ENCODE measurements around the gene PPP1R26.
"Not testable (repeated sequence)": the region's sequence is repeated elsewhere in the genome, so short reads cannot be mapped to it uniquely, and the experiment has no call there.

The PPP1R26 gene

GRCh38 chr9:135506327-135507103 is 26.9 kb downstream of the PPP1R26 start:
- no peak for ATAC-seq (replicated peaks; ENCODE audit: extremely low read depth, poor library complexity, severe bottlenecking)
- H3K9me3 Mint-ChIP-seq = peaks cover 13% of the 10 kb centered on the region
- H3K27ac Mint-ChIP-seq (ENCODE audit: low read depth) = no peak overlapping the region
- no peaks in the 10 kb centered on the region for H3K27me3 Mint-ChIP-seq
- no peak overlapping the region for H3K4me3 Mint-ChIP-seq
- DNase-seq (ENCODE audit: low spot score in 2 of 2) = no peak
- peaks cover 21% of the 10 kb centered on the region for H3K4me1 Mint-ChIP-seq
- peaks cover 9% of the 10 kb centered on the region for H3K36me3 Mint-ChIP-seq (ENCODE audit: insufficient read depth)

GRCh38 chr9:135507104-135508035 is 27.8 kb downstream of the PPP1R26 start:
- H3K9me3 Mint-ChIP-seq = peaks cover 13% of the 10 kb centered on the region
- no peak for ATAC-seq (replicated peaks; ENCODE audit: extremely low read depth, poor library complexity, severe bottlenecking)
- H3K27me3 Mint-ChIP-seq = no peaks in the 10 kb centered on the region
- H3K36me3 Mint-ChIP-seq (ENCODE audit: insufficient read depth) = peaks cover 7% of the 10 kb centered on the region
- H3K27ac Mint-ChIP-seq (ENCODE audit: low read depth) = no peak overlapping the region
- no peak overlapping the region for H3K4me3 Mint-ChIP-seq
- DNase-seq (ENCODE audit: low spot score in 2 of 2) = no peak
- H3K4me1 Mint-ChIP-seq = peaks cover 13% of the 10 kb centered on the region

DNA sequence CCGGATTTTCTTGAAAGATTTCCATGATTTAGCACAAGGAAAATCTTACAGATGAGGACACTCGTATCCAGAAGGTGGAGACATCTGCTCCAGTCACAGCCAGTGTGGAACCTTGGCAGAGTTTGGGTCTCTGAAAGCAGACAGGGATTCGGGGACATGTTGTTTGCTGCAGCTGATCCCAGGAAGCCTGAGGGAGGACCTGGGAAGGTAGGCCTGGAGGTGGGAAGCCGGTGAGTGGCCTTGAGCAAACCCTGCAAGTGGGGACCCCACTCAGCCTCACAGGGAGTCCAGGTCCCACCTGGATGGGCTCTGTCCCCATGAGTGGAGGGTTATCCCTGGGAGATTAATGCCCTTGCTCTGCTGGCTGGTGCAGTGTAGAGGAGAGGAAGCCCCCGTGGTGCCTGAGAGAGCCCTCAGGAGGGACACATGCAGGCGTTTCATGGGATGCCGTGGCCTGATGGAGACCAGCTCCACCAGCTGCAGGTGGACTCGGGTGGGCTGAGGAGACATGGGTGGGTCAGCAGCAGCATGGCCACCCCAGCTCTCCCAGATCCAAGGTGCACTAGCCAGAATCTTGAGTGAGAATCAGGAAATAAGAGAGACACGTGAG is 28.7 kb downstream of the PPP1R26 start:
- Mint-ChIP-seq H3K27ac (ENCODE audit: low read depth) (no peak overlapping the region), H3K4me1 (peaks cover 4% of the 10 kb centered on the region), H3K36me3 (ENCODE audit: insufficient read depth) (peaks cover 2% of the 10 kb centered on the region), H3K9me3 (peaks cover 13% of the 10 kb centered on the region), H3K4me3 (no peak overlapping the region), H3K27me3 (no peaks in the 10 kb centered on the region)
- DNase-seq (ENCODE audit: low spot score in 2 of 2) (no peak), ATAC-seq (replicated peaks; ENCODE audit: extremely low read depth, poor library complexity, severe bottlenecking) (no peak)

- H3K27ac Mint-ChIP-seq (ENCODE audit: low read depth) = no peak overlapping the region
- ATAC-seq (replicated peaks; ENCODE audit: extremely low read depth, poor library complexity, severe bottlenecking) = no peak
- peaks cover 13% of the 10 kb centered on the region for H3K9me3 Mint-ChIP-seq
- no peak for DNase-seq (ENCODE audit: low spot score in 2 of 2)
- no peak overlapping the region for H3K4me3 Mint-ChIP-seq
- H3K27me3 Mint-ChIP-seq = no peaks in the 10 kb centered on the region
- no peaks in the 10 kb centered on the region for H3K4me1 Mint-ChIP-seq
- H3K36me3 Mint-ChIP-seq (ENCODE audit: insufficient read depth) = peaks cover 2% of the 10 kb centered on the region
Measured at GRCh38 chr9:135509458-135509857, 29.9 kb downstream of the PPP1R26 start.

DNA sequence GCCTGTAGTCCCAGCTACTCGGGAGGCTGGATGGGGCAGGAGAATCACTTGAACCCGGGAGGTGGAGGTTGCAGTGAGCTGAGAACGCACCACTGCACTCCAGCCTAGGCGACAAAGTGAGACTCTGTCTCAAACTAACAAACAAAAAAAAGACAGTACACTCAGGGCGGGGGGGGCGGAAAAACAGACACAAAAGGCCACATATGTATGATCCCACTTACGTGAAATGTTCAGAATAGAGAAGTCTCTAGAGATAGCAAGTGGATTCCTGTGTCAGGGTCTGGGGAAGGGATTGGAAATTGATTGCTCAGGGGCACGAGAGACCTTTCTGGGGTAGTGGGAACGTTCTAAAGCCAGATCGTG is 32.6 kb downstream of the PPP1R26 start:
- H3K36me3 Mint-ChIP-seq (ENCODE audit: insufficient read depth) = no peaks in the 10 kb centered on the region
- ATAC-seq (replicated peaks; ENCODE audit: extremely low read depth, poor library complexity, severe bottlenecking) (no peak), DNase-seq (ENCODE audit: low spot score in 2 of 2) (no peak)
- H3K4me3 Mint-ChIP-seq = no peak overlapping the region
- no peaks in the 10 kb centered on the region for H3K4me1 Mint-ChIP-seq
- no peak overlapping the region for H3K27ac Mint-ChIP-seq (ENCODE audit: low read depth)
- peaks cover 3% of the 10 kb centered on the region for H3K27me3 Mint-ChIP-seq
- H3K9me3 Mint-ChIP-seq = peaks cover 13% of the 10 kb centered on the region

GRCh38 chr9:135512904-135513303 is 33.3 kb downstream of the PPP1R26 start:
- Mint-ChIP-seq H3K27ac (ENCODE audit: low read depth) (no peak overlapping the region), H3K9me3 (peaks cover 13% of the 10 kb centered on the region), H3K27me3 (peaks cover 10% of the 10 kb centered on the region), H3K4me3 (no peak overlapping the region), H3K4me1 (no peaks in the 10 kb centered on the region), H3K36me3 (ENCODE audit: insufficient read depth) (no peaks in the 10 kb centered on the region)
- no peak for DNase-seq (ENCODE audit: low spot score in 2 of 2)
- ATAC-seq (replicated peaks; ENCODE audit: extremely low read depth, poor library complexity, severe bottlenecking) = no peak

DNA sequence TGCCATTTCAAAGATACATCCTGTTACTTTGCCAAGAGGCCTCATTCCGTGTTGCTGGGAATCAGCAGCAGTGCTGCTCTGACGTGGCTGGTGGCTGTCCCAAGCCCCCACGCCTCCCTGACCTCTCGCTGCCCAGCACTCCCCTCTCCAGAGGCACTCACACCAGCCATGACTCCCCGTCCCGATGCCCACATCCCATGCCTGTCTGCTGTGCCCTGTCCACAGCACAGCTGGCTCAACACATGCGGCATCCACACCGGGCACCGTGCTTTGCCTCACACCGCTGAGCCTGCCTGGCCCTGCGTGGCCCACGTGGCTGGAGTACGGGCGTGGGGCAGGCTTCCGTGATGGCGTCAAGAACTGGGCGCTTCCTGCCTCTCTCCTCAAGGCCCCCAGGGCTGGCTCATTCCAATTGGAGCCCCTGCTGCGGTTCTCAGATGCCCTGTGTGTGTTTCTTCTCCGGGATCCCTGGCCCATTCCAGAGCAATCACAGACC is 33.8 kb downstream of the PPP1R26 start:
- peaks cover 12% of the 10 kb centered on the region for H3K9me3 Mint-ChIP-seq
- ATAC-seq (replicated peaks; ENCODE audit: extremely low read depth, poor library complexity, severe bottlenecking) (no peak), DNase-seq (ENCODE audit: low spot score in 2 of 2) (no peak)
- H3K27me3 Mint-ChIP-seq = peaks cover 11% of the 10 kb centered on the region
- H3K27ac Mint-ChIP-seq (ENCODE audit: low read depth) = no peak overlapping the region
- no peaks in the 10 kb centered on the region for H3K4me1 Mint-ChIP-seq
- no peaks in the 10 kb centered on the region for H3K36me3 Mint-ChIP-seq (ENCODE audit: insufficient read depth)
- no peak overlapping the region for H3K4me3 Mint-ChIP-seq

DNA sequence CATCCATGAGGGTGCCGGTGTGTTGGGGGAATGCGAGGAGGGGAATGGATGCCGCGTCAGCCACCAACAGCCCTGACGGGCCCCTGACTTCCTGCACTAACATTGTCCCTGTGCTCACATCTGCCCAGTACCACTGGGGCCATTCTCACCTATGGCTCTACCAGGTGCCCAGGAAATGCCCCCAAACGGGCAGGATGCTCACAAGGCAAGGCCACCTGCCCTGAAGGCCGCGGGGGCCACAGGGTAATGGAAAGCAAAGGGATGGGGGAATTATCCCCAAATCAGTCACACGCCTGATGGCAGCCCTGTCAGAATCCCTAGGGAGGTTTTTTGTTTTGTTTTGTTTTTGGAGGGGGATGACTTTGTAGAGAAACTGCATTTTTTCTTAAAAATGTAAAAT is 34.3 kb downstream of the PPP1R26 start:
- not testable (repeated sequence) for H3K4me3 Mint-ChIP-seq; DNase-seq (ENCODE audit: low spot score in 2 of 2); H3K27ac Mint-ChIP-seq (ENCODE audit: low read depth); H3K9me3 Mint-ChIP-seq; H3K4me1 Mint-ChIP-seq; H3K36me3 Mint-ChIP-seq (ENCODE audit: insufficient read depth); ATAC-seq (replicated peaks; ENCODE audit: extremely low read depth, poor library complexity, severe bottlenecking)
- peaks cover 11% of the 10 kb centered on the region for H3K27me3 Mint-ChIP-seq

DNA sequence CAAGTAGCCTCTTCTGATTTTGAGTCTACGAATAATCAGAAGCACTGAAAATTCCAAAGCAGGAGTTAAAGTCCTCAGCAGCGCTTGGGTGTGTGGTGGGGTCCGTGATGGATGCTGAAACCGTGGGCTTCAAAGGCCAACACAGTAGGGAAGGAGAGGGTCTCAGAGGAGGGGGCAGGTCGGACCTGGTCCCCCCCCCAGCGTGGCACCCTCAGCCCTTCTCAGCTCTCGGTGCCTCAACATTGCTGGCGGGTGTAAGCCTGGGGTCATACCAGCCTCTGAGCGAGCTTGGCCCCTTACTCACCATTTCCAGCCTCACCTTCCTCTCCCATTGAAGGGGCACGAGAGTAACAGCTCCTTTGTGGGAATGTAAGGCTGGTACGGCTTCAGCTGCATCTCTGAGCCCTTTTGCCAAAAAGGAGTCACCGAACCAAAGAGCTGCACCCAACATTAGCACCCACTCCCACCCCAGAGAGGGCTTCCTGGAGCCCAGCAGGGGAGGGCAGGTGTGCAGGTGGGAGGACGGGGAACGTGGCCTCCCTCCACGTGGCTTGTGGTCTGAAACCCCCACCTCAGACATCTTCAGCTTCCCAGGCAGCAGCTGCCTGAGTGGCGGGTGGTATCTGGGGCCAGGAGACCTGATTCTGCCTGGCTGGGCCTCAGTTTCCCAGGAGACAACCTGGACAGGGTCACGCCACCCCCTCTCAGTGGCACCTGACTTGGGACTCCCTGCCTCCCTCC is 34.9 kb downstream of the PPP1R26 start:
- Mint-ChIP-seq H3K4me3 (no peak overlapping the region), H3K27ac (ENCODE audit: low read depth) (no peak overlapping the region), H3K27me3 (peaks cover 11% of the 10 kb centered on the region), H3K4me1 (no peaks in the 10 kb centered on the region), H3K36me3 (ENCODE audit: insufficient read depth) (no peaks in the 10 kb centered on the region), H3K9me3 (peaks cover under 1% of the 10 kb centered on the region)
- ATAC-seq (replicated peaks; ENCODE audit: extremely low read depth, poor library complexity, severe bottlenecking) (no peak), DNase-seq (ENCODE audit: low spot score in 2 of 2) (no peak)

DNA sequence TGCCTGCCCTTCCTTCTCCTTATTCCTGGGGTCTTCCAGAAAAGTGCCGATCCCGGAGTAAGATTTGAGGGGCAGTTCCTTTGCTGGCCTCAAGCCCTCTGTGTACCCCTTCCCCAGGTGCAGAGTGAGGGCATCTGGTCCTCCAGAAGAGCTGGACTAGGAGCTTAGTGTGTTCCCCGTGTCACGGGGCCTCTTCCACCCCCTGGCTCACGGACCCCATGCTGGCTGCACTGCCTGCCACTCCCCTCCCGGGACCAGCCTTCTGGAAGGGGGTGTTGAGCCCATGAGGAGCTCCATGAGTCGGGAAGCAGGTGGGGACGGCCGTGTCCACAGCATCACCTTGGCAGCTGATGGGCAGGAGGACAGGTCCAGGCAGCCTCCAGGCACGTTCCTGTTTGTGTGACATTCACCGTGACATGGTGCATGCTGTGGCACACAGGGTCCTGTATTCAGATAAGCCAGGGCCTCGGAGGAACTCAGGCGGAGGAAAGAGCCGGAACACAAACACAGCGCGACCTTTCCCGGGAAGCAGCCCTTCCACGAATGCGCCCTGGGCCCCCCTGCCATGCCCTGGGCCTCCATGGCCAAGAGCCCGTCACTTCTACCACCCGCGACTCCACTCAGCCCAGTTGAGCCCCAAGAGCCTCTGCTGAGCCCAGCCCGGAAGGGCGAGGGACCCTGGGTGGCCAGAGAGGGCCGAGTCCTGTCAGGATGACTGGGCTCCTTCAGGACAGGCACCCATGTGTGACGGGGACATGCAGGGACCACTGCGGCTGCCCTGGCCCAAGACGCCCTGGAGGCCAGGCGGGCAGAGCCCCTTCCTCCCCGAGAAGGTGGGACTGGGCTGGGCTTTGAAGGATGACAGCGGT is 35.7 kb downstream of the PPP1R26 start:
- Mint-ChIP-seq H3K27ac (ENCODE audit: low read depth) (no peak overlapping the region), H3K27me3 (peaks cover 13% of the 10 kb centered on the region), H3K4me1 (no peaks in the 10 kb centered on the region), H3K4me3 (no peak overlapping the region), H3K9me3 (no peaks in the 10 kb centered on the region), H3K36me3 (ENCODE audit: insufficient read depth) (no peaks in the 10 kb centered on the region)
- no peak for ATAC-seq (replicated peaks; ENCODE audit: extremely low read depth, poor library complexity, severe bottlenecking)
- DNase-seq (ENCODE audit: low spot score in 2 of 2) = no peak

DNA sequence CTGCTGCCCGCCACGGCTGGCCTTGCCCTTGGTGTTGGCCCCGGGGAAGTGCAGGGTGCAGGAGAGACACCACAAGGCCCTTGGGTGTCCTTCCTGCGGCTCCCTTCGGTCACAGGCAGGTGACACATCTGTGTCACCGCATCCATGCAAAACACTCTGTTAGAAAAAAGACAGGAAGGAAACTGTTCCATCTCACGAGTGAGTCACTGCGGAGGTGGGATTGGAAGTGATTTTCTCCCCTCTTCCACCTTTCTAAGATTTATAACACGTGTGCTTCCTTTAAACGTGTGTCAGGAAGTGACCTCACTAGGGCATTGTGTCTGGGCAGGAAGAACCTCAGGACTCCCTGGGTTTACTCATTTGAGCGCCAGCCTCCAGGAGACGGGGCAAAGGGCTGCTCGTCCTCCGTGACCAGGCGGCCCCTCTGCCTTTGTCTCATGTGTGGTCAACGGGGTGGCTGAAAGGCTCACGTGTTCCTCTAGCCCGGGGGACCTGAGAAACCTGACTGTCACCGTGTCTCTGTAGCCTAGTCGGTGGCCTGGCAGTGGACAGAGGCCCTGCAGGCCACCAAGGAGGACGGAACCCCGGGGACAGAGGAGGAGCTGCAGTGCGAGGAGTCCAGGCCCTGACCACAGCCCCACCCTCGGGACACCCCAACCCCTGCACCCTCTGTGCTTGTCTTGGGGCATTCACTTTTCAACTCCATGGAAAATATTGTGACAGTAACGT is 36.7 kb downstream of the PPP1R26 start:
- DNase-seq (ENCODE audit: low spot score in 2 of 2) (no peak), ATAC-seq (replicated peaks; ENCODE audit: extremely low read depth, poor library complexity, severe bottlenecking) (no peak)
- Mint-ChIP-seq H3K27ac (ENCODE audit: low read depth) (no peak overlapping the region), H3K9me3 (no peaks in the 10 kb centered on the region), H3K27me3 (peaks cover 18% of the 10 kb centered on the region), H3K36me3 (ENCODE audit: insufficient read depth) (peaks cover 2% of the 10 kb centered on the region), H3K4me3 (no peak overlapping the region), H3K4me1 (no peaks in the 10 kb centered on the region)

Data from central memory CD8-positive, alpha-beta T cell (primary cell).